Activated T-helper 17 cell treated with anti-CD3 and anti-CD28 coated beads, Interleukin-2, amount 50 U/mL, for 72 hours (primary cell): Measurements from ENCODE around the gene ZNF674. TPM values are rescaled to one million over a fixed set of nuclear protein-coding genes. Genes with fewer than 3 reads are reported as not detected.
"Not testable (repeated sequence)": the region's sequence is repeated elsewhere in the genome, so short reads cannot be mapped to it uniquely, and the experiment has no call there.

Experiments
- ATAC-seq: fragments of 150-1000 bp; cut with Tn5 transposase; replicated peaks from 2 replicates; pipeline ENCODE4 v1.10.0; 2021; ENCODE audit warnings: mild to moderate bottlenecking, moderate library complexity
- H3K27ac Mint-ChIP-seq: one replicate; pipeline ENCODE4 v1.8.0; 2022; ENCODE audit warnings: mixed read lengths
- H3K27me3 Mint-ChIP-seq: one replicate; pipeline ENCODE4 v1.8.0; 2022; ENCODE audit warnings: mixed read lengths
- H3K36me3 Mint-ChIP-seq: one replicate; pipeline ENCODE4 v1.8.0; 2022; ENCODE audit warnings: low read depth, mild to moderate bottlenecking, mixed read lengths
- H3K4me1 Mint-ChIP-seq: one replicate; pipeline ENCODE4 v1.8.0; 2022; ENCODE audit warnings: mixed read lengths
- H3K4me3 Mint-ChIP-seq: one replicate; pipeline ENCODE4 v1.8.0; 2022; ENCODE audit warnings: mild to moderate bottlenecking, mixed read lengths
- H3K9me3 Mint-ChIP-seq: one replicate; pipeline ENCODE4 v1.8.0; 2022; ENCODE audit warnings: mixed read lengths
- total RNA-seq, 2 donors: library from RNA; stranded (reverse); gene quantifications; one replicate each; pipeline ENCODE4 v1.2.3, GENCODE V29; 2022

Gene ZNF674
- total RNA-seq, 2 donors from 2014 or later: 2.0 to 3.0 TPM

DNA sequence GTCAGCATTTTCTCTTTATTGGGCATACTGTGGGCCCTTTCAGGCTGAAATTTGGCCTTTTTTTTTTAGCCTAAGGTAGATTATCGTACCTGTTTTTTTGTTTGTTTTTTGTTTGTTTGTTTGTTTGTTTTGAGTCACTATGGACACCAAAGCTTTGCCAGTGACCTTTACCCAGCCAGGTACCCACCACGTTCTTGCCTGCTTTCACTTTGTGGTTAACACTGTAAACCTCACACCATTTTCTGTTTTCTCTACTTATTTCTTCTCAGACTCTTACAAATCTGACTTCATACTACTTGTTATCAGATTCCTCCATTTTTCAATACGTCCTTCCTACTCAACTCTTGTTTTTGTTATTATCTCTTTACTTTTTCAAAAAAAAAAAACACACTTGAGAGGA lies 81.5 kb downstream of the ZNF674 start:
- Mint-ChIP-seq H3K9me3 (no peaks in the 10 kb centered on the region), H3K27me3 (no peaks in the 10 kb centered on the region), H3K27ac (peak overlapping the region; percentile 47), H3K36me3 (peaks cover 68% of the 10 kb centered on the region), H3K4me1 (peaks cover 11% of the 10 kb centered on the region), H3K4me3 (no peak overlapping the region)
- no peak for ATAC-seq

DNA sequence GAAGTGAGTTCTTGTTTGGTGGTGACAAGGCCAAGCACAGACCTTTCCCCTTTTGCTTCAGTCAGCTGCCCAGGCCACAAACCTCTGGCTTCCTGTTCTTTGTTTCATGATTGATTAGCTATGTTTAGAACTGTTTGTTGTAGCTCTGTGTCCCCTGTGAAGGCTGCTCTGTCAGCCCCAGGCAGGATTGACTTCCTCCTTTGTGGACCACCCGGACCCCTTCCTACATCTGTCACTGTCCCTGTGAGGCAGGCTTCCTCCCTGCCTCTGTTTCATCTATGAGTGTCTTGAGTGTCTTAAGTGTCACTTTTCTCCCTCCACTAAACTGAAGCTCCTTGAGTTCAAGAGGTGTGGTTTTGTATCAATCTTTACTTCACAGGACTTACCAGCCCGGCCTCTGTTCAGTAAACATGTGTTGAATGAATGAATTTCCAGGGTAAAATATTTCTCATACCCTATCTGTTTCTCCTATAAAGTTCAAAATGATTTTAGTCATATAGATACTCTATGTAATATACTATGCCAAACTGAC lies 83.5 kb downstream of the ZNF674 start:
- H3K27me3 Mint-ChIP-seq: no peaks in the 10 kb centered on the region
- H3K27ac Mint-ChIP-seq: peak overlapping the region; percentile 65
- peak overlapping the region; percentile 28 for H3K4me3 Mint-ChIP-seq
- ATAC-seq: peak; percentile 59
- peaks cover 11% of the 10 kb centered on the region for H3K4me1 Mint-ChIP-seq
- peaks cover 64% of the 10 kb centered on the region for H3K36me3 Mint-ChIP-seq
- no peaks in the 10 kb centered on the region for H3K9me3 Mint-ChIP-seq

DNA sequence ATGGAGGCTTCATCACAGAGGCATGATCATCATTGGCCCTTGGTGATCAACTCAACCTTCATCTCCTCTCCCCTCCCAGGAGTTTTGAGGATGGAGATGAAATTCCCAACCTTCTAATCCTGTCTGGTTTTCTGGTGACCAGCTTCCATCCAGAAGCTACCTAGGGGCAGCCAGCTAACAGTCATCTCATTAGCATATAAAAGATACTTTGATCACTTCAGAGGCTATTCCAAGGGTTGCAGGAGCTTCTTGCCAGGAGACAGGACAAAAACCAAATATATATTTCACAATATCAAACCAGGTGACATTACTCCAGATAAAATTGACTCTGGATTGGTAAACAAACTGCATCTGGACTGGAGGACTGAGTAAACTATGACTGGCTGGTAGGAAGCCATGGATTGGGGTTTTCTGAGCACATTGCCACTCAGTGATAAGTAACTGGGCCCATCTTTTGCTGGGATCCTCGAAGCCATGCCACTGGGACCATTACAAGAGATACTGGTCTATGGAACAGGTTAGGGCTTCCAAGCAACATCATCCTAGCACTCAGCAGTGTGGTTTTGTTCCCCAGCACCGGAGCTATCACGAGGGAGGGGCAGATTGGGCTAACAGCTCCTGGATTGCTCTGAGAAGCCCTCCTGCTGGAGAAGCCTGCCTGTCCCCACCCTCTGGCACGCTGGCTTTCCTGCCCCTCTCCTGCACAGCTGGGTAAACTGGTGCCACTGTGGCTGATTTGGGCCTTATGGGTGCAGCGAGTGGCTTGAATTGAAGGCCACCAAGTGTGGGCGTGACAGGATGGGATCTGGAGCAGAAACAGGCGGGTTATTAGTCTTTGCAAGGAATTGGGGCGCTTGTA lies 84.2 kb downstream of the ZNF674 start:
- Mint-ChIP-seq H3K36me3 (peaks cover 62% of the 10 kb centered on the region), H3K27ac (peak overlapping the region; percentile 65), H3K4me1 (peaks cover 11% of the 10 kb centered on the region), H3K4me3 (peak overlapping the region; percentile 28)
- not testable (repeated sequence) for H3K9me3 Mint-ChIP-seq, ATAC-seq, H3K27me3 Mint-ChIP-seq

DNA sequence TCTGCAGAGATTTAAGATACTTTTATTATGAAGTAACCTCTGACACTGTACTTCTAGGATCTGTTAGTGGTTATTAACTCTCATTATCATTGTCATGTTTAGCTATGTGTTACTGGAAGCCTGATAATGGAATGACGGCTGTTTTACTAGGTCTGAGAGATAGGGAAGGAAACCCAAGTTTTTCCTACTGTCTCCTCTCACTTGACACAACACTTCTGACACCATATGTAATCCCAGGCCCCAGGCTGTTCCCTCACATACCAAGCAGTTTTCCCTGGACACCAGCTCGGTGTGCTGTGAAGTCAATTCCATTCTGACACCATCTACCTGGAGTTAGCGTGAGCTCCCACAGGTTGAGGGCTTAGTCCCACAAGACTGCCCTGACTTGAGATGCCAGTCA lies 85.6 kb downstream of the ZNF674 start:
- Mint-ChIP-seq H3K36me3 (peaks cover 62% of the 10 kb centered on the region), H3K27ac (no peak overlapping the region), H3K4me1 (peaks cover 11% of the 10 kb centered on the region), H3K27me3 (no peaks in the 10 kb centered on the region), H3K9me3 (no peaks in the 10 kb centered on the region), H3K4me3 (no peak overlapping the region)
- no peak for ATAC-seq

DNA sequence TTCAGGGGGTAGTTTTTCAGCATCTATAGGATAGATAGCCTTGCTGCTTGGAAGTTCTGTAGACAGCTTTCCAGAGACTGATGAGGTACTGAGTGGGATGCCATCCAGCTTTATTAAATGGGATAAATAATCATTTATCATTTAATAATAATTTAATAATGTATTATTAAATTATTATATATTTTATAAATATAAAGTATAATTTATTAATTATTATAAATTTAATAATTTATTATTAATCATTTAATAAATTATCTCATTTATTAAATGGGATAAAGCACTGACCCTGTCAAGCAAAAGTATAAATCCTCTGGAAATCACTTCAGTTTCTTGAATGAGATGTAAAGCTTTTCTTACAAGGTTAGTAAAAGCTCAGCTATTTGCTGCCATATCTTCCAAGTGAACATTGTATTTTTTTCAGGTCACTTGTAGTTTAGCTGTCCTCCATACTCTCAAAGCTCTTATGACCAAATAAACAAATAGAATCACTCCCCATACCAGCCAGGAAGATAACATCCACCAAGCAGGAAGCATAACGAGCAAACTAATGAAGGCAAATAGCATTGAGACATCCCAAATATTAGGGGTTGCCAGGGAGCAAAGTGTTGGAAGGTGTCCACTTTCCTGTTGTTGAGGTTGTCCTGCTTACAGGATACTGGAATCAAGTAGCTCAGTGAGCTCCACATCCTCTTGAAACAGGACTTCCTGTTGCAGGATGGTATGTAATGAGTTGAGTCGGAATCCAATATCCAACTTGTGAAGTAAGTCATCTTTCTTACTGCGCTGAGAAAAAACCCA lies 88.9 kb downstream of the ZNF674 start:
- Mint-ChIP-seq H3K4me3 (no peak overlapping the region), H3K4me1 (no peaks in the 10 kb centered on the region), H3K9me3 (no peaks in the 10 kb centered on the region), H3K27ac (no peak overlapping the region), H3K36me3 (peaks cover 62% of the 10 kb centered on the region), H3K27me3 (no peaks in the 10 kb centered on the region)
- ATAC-seq: no peak

Other genes with a start within 250 kb of the ZNF674 start
- 1 to 10 TPM; 2.4 to 2.9 TPM for gene CHST7, start 28.3 kb upstream of the ZNF674 start, total RNA-seq
- gene SLC9A7, start 213.7 kb upstream of the ZNF674 start, total RNA-seq: 10 to 100 TPM; 10.0 to 13.3 TPM